Measurements from ENCODE around the gene CD80. TPM values are rescaled to one million over a fixed set of nuclear protein-coding genes. Genes with fewer than 3 reads are reported as not detected.

CD80 gene
- total and polyA plus RNA-seq, 2 of the 8 experiments (the other 6 are each of a cell fraction or from before 2014, with no cell fraction given), result 0.11 TPM; not detected in 1

GRCh38 chr3:119543147-119543546 is 16.3 kb downstream of the CD80 start:
- POLR2A ChIA-PET (ENCODE audit: partially characterized antibody), result no interaction called here
- FAIRE-seq, result no peak
- CTCF ChIA-PET (ENCODE audit: partially characterized antibody), result interaction anchor here (0.6 kb wide), 1 partner anchor 477 kb away, joined by 3 read pairs; no protein-coding TSS in a partner anchor
- H2BK5ac ChIP-seq (ENCODE audit: low read depth, low read length), result no peak overlapping the region
- H3K79me2 ChIP-seq (ENCODE audit: control insufficient read depth in 1 of 2, insufficient read depth in 2 of 2, low read length in 2 of 2), result no peaks in the 10 kb centered on the region
- no peak overlapping the region for H3K23ac ChIP-seq (ENCODE audit: insufficient read length)
- no peak overlapping the region for H3K9ac ChIP-seq (replicated peaks in 1 of 4; ENCODE audit: extremely low read depth in 1 of 4, low read depth in 3 of 4, low read length in 3 of 4)
- H3K4me1 ChIP-seq (replicated peaks in 1 of 4; ENCODE audit: control insufficient read depth in 3 of 4, insufficient read depth in 4 of 4, low read length in 3 of 4), result no peaks in the 10 kb centered on the region
- no peak overlapping the region for H3K14ac ChIP-seq (ENCODE audit: insufficient read length)
- no peaks in the 10 kb centered on the region for H4K20me1 ChIP-seq (replicated peaks in 1 of 2; ENCODE audit: control insufficient read depth in 1 of 2, insufficient read depth in 2 of 2, low read length in 2 of 2)
- H2AK5ac ChIP-seq (ENCODE audit: low read depth, low read length), result no peak overlapping the region
- no peak overlapping the region for H2BK12ac ChIP-seq (ENCODE audit: low read depth, low read length)
- H2AFZ ChIP-seq (ENCODE audit: low read length), result no peak overlapping the region
- H3K27ac ChIP-seq (ENCODE audit: low read depth, low read length), result no peak overlapping the region
- H3K23me2 ChIP-seq (ENCODE audit: low read depth, low read length), result no peaks in the 10 kb centered on the region
- peaks cover 0 to 1% (median 0%) of the 10 kb centered on the region in 4 experiments; a peak in 1 of 7 replicates for H3K27me3 ChIP-seq (replicated peaks in 1 of 4; ENCODE audit: control insufficient read depth in 3 of 4, extremely low read depth in 1 of 4, insufficient read depth in 3 of 4, low read length in 3 of 4)
- no peak overlapping the region for H2BK15ac ChIP-seq (ENCODE audit: low read length)
- 96% methylated on average over 7 of the region's 7 CpGs; no CpG with 5 or more reads in 1 of the 2 experiments for WGBS, 2 experiments (ENCODE audit: extremely low coverage in 1 of 2, insufficient coverage in 1 of 2, insufficient read length in 1 of 2, insufficient replicate concordance in 2 of 2, low coverage in 1 of 2, low lambda C conversion rate in 2 of 2, missing lambda C conversion rate in 1 of 2)
- H3K18ac ChIP-seq (ENCODE audit: extremely low read depth, low read length), result no peak overlapping the region
- H3K4ac ChIP-seq (replicated peaks; ENCODE audit: insufficient read length, low read depth, low read length), result no peak overlapping the region
- no peak overlapping the region for H2BK20ac ChIP-seq (ENCODE audit: low read length)
- no peaks in the 10 kb centered on the region for H3K79me1 ChIP-seq (ENCODE audit: low read depth, low read length)
- H4K91ac ChIP-seq (replicated peaks; ENCODE audit: insufficient read length, low read length), result no peak overlapping the region
- no peak overlapping the region for H3K4me3 ChIP-seq (ENCODE audit: extremely low read depth in 1 of 4, insufficient read depth in 2 of 4, low read depth in 3 of 4, low read length in 4 of 4)
- H4K5ac ChIP-seq (ENCODE audit: insufficient read length, low read depth, low read length), result no peak overlapping the region
- no peak for DNase-seq (ENCODE audit: low read depth in 1 of 2, low spot score in 2 of 2)
- H3K56ac ChIP-seq (replicated peaks; ENCODE audit: insufficient read length, low read depth, low read length), result no peak overlapping the region
- no peak overlapping the region for H3K4me2 ChIP-seq (ENCODE audit: insufficient read depth in 1 of 2, low read depth in 2 of 2, low read length in 2 of 2)
- no peak overlapping the region for H4K8ac ChIP-seq (ENCODE audit: extremely low read depth, insufficient read depth, low read length)
- H2BK120ac ChIP-seq (replicated peaks; ENCODE audit: low read depth, low read length), result no peak overlapping the region
- no peaks in the 10 kb centered on the region for H3K36me3 ChIP-seq (ENCODE audit: control insufficient read depth in 2 of 4, insufficient read depth in 4 of 4, low read length in 3 of 4)
- no peaks in the 10 kb centered on the region for H3K9me3 ChIP-seq (ENCODE audit: insufficient read depth in 2 of 2, low read depth in 1 of 2, low read length in 1 of 2)
- no peak for TF ChIP-seq BRCA1 (IDR thresholded peaks at IDR 0.05; ENCODE audit: low read depth, low read length)
- TF ChIP-seq RNF2 (IDR thresholded peaks at IDR 0.05; ENCODE audit: borderline replicate concordance, low read depth, low read length, missing control alignments, poor library complexity, severe bottlenecking), result no peak
- TF ChIP-seq SIX5 (IDR thresholded peaks at IDR 0.05; ENCODE audit: low read depth, low read length), result no peak
- TF ChIP-seq SIN3A (conservative IDR thresholded peaks at IDR 0.05 in 1 of 2, IDR thresholded peaks at IDR 0.05 in 1 of 2; ENCODE audit: low read depth in 1 of 2, low read length in 2 of 2), result no peak
